ENCODE data around the gene FOSL1. TPM values are rescaled to one million over a fixed set of nuclear protein-coding genes. Genes with fewer than 3 reads are reported as not detected.
"Not testable (repeated sequence)": the region's sequence is repeated elsewhere in the genome, so short reads cannot be mapped to it uniquely, and the experiment has no call there.

FOSL1 gene
- total RNA-seq, 1 experiment from 2014 or later = 109 TPM

GRCh38 chr11:65852508-65853245 is 47.5 kb downstream of the FOSL1 start:
- no peak for DNase-seq (ENCODE audit: low spot score)

DNA sequence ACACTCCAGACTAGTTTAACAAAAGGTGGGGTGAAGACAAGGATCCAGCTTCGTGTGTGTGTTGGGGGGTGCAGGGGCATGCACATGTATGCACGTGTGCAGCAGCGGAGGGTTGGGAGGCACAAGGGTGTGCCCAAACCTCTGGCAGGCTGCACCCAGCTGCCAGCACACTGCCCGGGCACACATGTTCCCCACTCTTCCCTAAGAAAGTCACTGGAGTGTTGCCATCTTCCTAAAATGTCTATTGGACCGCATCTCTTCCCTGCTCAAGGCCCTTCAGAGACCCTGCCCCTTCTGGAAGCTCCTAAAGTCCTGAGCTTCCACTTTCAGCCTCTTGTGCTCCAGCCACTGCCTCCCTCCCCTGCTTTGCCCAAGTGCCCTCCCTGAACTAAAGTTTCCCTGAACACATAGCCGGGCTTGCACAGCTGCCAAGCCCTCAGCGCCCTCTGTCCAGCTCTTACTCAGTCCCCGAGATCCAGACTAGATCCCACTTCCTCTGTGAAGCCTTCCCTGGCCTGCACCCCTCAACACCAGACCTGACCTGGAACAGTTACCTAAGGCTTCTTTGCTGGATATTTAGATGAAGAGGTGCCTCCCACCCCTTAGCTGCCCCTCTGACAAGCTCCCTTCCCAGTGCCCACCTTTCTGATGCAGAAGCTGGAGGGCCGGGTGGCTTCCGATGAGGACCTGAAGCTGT is 48.2 kb downstream of the FOSL1 start:
- DNase-seq (ENCODE audit: low spot score) = no peak

GRCh38 chr11:65851083-65851579 is 49.1 kb downstream of the FOSL1 start:
- DNase-seq (ENCODE audit: low spot score) = no peak

- DNase-seq (ENCODE audit: low spot score) = no peak
Observed at GRCh38 chr11:65850217-65851082, 49.7 kb downstream of the FOSL1 start.

DNA sequence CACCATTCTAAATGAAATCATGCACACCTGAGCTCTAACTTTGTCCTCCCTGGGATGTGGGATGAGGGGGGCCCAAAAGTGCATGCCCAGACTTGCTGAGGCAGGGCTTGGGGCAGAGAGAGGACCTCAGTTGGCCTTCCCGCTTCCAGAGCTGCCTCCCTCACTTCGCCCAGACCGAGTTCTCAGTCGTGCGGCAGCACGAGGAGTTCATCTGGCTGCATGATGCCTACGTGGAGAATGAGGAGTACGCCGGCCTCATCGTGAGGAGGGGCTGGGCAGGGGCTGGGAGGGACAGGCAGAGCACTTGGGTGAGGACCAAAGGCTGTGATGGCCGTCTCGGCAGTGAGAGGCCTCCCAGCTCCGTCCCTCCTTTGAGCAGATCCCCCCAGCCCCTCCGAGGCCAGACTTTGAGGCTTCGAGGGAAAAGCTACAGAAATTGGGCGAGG is 50.4 kb downstream of the FOSL1 start:
- DNase-seq (ENCODE audit: low spot score) = no peak

GRCh38 chr11:65849366-65849765 is 50.8 kb downstream of the FOSL1 start:
- DNase-seq (ENCODE audit: low spot score) = no peak

DNA sequence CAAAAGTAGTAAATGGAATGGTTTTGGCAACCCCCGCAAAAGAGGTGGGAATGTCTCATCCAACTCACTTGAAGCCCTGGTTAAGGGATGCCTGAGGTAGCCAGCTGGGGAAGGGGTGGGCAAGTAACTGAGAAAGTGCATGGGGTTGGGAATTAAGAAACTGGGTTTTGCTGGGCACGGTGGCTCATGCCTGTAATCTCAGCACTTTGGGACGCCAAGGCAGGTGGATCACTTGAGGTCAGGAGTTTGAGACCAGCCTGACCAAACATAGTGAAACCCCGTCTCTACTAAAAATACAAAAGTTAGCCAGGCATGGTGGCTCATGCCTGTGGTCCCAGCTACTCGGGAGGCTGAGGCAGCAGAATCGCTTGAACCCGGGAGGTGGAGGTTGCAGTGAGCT is 51.5 kb downstream of the FOSL1 start:
- DNase-seq (ENCODE audit: low spot score) = not testable (repeated sequence)

DNA sequence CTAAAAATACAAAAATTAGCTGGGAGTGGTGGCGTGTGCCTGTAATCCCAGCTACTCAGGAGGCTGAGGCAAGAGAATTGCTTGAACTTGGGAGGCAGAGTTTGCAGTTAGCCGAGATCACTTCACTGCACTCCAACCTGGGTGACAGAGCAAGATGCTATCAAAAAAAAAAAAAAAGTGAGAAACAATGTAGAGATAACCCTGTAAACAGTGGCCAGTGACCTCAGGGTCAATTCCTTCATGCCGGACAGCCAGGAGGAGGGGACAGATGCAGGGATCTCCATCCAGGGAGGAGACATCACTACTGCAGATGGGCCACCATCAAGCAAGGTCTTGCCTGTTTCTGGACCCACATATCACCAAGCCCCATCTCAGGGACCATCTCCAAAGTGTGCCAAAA is 52.4 kb downstream of the FOSL1 start:
- DNase-seq (ENCODE audit: low spot score) = no peak

DNA sequence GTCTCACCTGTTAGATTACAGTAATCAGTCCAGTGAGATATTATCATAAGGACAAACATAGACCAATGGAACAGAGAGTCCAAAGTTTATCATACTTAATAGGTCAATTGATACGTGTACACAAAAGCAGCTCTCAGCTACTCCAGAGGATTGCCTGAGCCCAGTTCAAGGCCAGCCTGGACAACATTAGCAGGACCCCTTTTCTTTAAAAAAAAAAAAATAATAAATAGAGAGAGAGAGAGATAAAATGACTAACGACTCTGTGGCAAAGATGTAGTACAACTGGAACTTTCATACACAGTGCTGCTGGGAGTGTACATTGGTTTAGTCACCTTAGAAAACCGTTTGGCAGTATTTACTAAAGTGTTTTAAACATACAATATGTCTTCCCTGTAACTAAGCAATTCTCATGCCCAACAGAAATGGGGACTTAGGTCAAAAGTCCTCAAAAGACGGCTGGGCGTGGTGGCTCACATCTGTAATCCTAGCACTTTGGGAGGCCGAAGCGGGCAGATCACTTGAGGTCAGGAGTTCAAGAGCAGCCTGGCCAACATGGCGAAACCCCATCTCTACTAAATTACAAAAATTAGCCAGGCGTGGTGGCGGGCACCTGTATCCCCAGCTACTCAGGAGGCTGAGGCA is 55.8 kb downstream of the FOSL1 start:
- DNase-seq (ENCODE audit: low spot score) = no peak

- no peak for DNase-seq (ENCODE audit: low spot score)
Observed at GRCh38 chr11:65843811-65844210, 56.4 kb downstream of the FOSL1 start.

- DNase-seq (ENCODE audit: low spot score) = no peak
Observed at GRCh38 chr11:65842144-65842543, 58.0 kb downstream of the FOSL1 start.

Other genes with a start within 250 kb of the FOSL1 start
- gene RELA, start 237.5 kb downstream of the FOSL1 start, total RNA-seq (2014; rRNA removed; shearing (Covaris generic)) = 24.9 and 29.7 TPM in 2 replicates
- gene KAT5, start 188.1 kb downstream of the FOSL1 start, total RNA-seq (2014; rRNA removed; shearing (Covaris generic)) = 26.1 and 37.3 TPM in 2 replicates
- gene RNASEH2C, start 179.6 kb downstream of the FOSL1 start, total RNA-seq (2014; rRNA removed; shearing (Covaris generic)) = 81.0 and 84.7 TPM in 2 replicates
- gene AP5B1, start 119.4 kb downstream of the FOSL1 start, total RNA-seq (2014; rRNA removed; shearing (Covaris generic)) = 13.2 and 14.8 TPM in 2 replicates
- not detected in 2 replicates for gene OVOL1, start 113.3 kb downstream of the FOSL1 start, total RNA-seq (2014; rRNA removed; shearing (Covaris generic))
- gene SNX32, start 66.4 kb downstream of the FOSL1 start, total RNA-seq (2014; rRNA removed; shearing (Covaris generic)) = not detected in 2 replicates
- 1,263 and 1,396 TPM in 2 replicates for gene CFL1, start 42.2 kb downstream of the FOSL1 start, total RNA-seq (2014; rRNA removed; shearing (Covaris generic))
- 27.1 and 35.3 TPM in 2 replicates for gene MUS81, start 40.0 kb downstream of the FOSL1 start, total RNA-seq (2014; rRNA removed; shearing (Covaris generic))
- gene EFEMP2, start 27.6 kb downstream of the FOSL1 start, total RNA-seq (2014; rRNA removed; shearing (Covaris generic)) = 48.5 and 56.8 TPM in 2 replicates
- 0.79 and 1.8 TPM in 2 replicates for gene CTSW, start 20.6 kb downstream of the FOSL1 start, total RNA-seq (2014; rRNA removed; shearing (Covaris generic))
- 131 and 171 TPM in 2 replicates for gene FIBP, start 11.9 kb downstream of the FOSL1 start, total RNA-seq (2014; rRNA removed; shearing (Covaris generic))
- 27.3 and 28.0 TPM in 2 replicates for gene CCDC85B, start 9.7 kb downstream of the FOSL1 start, total RNA-seq (2014; rRNA removed; shearing (Covaris generic))
- 22.2 and 27.3 TPM in 2 replicates for gene C11orf68, start 18.7 kb upstream of the FOSL1 start, total RNA-seq (2014; rRNA removed; shearing (Covaris generic))
- 259 and 262 TPM in 2 replicates for gene DRAP1, start 19.0 kb upstream of the FOSL1 start, total RNA-seq (2014; rRNA removed; shearing (Covaris generic))
- not detected in 2 replicates for gene TSGA10IP, start 45.1 kb upstream of the FOSL1 start, total RNA-seq (2014; rRNA removed; shearing (Covaris generic))
- 35.8 and 54.8 TPM in 2 replicates for gene SART1, start 61.3 kb upstream of the FOSL1 start, total RNA-seq (2014; rRNA removed; shearing (Covaris generic))
- gene EIF1AD, start 101.8 kb upstream of the FOSL1 start, total RNA-seq (2014; rRNA removed; shearing (Covaris generic)) = 45.6 and 54.5 TPM in 2 replicates
- gene BANF1, start 102.1 kb upstream of the FOSL1 start, total RNA-seq (2014; rRNA removed; shearing (Covaris generic)) = 53.2 and 72.3 TPM in 2 replicates
- not detected in 2 replicates for gene CST6, start 111.6 kb upstream of the FOSL1 start, total RNA-seq (2014; rRNA removed; shearing (Covaris generic))
- gene CATSPER1, start 126.1 kb upstream of the FOSL1 start, total RNA-seq (2014; rRNA removed; shearing (Covaris generic)) = 0.29 and 0.41 TPM in 2 replicates
- not detected in 2 replicates for gene GAL3ST3, start 148.8 kb upstream of the FOSL1 start, total RNA-seq (2014; rRNA removed; shearing (Covaris generic))
- 172 and 177 TPM in 2 replicates for gene SF3B2, start 152.0 kb upstream of the FOSL1 start, total RNA-seq (2014; rRNA removed; shearing (Covaris generic))
- 15.1 and 18.0 TPM in 2 replicates for gene PACS1, start 169.9 kb upstream of the FOSL1 start, total RNA-seq (2014; rRNA removed; shearing (Covaris generic))

Data from A172 (cell line).